GM18526 (cell line): ENCODE results near the gene SRPK3.

Experiments
- POLR2A ChIP-seq: IDR thresholded peaks from 3 replicates; pipeline ENCODE4 v1.6.1; 2011; ENCODE audit not compliant: insufficient read length; ENCODE audit errors: extremely low read depth

Gene SRPK3

DNA sequence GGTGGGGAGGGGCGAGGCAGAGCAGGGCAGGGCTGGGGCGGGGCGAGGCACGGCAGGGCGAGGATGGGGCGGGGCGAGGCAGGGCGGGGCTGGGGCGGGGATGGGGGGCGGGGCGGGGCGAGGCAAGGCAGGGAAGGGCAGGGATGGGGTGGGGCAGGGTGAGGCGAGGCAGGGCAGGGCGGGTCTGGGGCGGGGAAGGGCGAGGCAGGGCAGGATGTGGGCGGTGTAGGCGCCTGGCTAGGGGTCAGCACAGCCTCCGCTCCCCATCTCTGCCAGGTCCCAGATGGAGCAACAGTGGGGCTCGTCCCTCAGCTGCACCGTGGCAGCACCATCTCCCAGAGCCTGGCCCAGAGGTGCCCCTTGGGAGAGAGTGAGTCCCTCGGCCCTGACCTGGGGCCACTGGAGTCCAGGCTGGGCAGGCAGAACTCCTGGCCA, 4.2 kb upstream of the SRPK3 start:
- TF ChIP-seq POLR2A, result no peak

DNA sequence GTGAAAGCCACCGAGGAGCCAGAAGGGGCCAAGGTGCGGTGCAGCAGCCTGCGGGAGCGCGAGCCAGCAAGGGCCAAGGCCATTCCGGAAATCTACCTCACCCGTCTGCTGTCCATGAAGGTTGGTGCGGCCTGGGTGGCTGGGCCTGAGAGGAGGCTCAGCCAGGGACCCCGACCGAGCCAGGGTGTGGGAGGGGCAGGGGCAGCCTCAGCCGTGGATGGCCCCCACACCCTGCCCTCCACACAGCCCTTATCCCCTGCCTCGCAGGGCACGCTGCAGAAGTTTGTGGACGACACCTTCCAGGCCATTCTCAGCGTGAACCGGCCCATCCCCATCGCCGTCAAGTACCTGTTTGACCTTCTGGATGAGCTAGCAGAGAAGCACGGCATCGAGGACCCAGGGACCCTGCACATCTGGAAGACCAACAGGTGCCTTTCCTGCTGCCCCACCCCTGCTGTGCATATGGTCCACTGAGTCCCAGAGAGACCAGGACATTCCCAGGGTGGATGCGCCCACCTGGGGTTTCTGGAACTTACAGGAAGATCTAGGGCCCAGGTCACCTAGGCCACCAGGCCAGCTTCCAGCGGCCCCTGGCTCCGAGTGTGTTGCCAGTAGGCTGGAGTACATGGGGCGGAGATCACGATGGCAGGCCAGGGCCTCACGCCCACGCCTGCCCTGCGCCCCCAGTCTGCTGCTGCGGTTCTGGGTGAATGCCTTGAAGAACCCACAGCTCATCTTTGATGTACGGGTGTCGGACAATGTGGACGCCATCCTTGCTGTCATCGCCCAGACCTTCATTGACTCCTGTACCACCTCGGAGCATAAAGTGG, 3.4 kb upstream of the SRPK3 start:
- TF ChIP-seq POLR2A, result no peak

DNA sequence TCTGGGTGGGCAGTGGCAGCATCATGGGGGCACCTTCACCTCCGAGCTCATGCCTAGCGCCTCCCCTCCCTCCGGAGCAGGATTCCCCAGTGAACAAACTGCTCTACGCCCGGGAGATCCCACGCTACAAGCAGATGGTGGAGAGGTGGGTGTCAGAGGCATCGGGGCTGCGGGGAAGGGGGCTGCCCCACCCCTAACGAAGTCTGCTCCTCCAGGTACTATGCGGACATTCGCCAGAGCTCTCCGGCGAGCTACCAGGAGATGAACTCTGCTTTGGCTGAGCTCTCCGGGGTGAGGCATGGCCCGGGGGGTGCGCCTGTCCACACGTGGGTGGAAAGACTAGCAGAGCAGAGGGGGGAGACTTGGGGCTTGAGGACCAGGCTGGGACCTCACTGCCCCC, 2.7 kb upstream of the SRPK3 start:
- no peak for TF ChIP-seq POLR2A

- no peak for TF ChIP-seq POLR2A
Measured at GRCh38 chrX:153778684-153779101, 2.1 kb upstream of the SRPK3 start.

GRCh38 chrX:153779891-153780677, 757 bp upstream of the SRPK3 start:
- no peak for TF ChIP-seq POLR2A

DNA sequence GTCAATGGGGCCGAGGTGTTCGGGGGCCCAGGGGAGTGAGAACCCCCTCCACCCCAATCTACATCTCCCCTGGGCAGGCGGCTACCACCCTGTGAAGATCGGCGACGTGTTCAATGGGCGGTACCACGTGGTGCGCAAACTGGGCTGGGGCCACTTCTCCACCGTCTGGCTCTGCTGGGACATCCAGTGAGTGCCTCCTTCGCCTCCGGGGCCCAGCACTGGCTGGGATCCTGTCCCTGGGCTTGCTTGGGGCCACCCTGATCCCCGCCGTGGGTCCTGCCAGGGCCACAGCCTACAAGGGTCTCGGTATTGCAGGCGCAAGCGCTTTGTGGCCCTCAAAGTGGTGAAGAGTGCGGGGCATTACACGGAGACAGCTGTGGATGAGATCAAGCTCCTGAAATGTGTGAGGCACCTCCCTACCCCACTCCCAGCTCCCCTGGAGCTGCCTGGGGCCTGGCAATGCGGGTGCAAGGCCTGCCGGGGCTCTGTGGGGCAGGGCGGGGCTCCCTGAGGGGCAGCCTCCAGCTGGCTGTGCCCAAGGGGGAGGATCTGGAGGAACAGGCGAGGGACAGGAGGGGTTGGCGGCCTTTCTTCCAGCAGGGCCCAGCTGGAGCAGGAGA, 697 bp downstream of the SRPK3 start:
- TF ChIP-seq POLR2A, result no peak

DNA sequence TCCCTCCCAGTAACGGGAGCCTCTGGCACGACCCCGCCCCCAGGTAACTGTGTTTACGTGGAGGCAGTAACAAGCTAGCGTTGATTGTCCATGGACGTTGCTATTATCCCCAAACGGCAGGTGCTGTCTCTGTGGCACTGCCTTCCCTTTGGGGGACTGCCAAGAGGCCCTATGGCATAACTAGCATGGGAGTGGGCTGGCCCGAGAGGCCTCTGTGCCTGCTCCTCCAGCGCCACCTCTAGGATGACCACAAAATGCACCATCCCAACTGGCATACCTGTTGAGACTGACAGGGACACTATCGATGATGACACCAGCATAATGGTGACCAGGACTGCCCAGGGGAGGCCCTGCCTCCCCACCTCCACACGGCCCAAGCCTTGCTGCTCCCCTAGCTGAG, 1.5 kb downstream of the SRPK3 start:
- TF ChIP-seq POLR2A, result no peak

GRCh38 chrX:153782871-153783270, 2.0 kb downstream of the SRPK3 start:
- TF ChIP-seq POLR2A, result no peak

DNA sequence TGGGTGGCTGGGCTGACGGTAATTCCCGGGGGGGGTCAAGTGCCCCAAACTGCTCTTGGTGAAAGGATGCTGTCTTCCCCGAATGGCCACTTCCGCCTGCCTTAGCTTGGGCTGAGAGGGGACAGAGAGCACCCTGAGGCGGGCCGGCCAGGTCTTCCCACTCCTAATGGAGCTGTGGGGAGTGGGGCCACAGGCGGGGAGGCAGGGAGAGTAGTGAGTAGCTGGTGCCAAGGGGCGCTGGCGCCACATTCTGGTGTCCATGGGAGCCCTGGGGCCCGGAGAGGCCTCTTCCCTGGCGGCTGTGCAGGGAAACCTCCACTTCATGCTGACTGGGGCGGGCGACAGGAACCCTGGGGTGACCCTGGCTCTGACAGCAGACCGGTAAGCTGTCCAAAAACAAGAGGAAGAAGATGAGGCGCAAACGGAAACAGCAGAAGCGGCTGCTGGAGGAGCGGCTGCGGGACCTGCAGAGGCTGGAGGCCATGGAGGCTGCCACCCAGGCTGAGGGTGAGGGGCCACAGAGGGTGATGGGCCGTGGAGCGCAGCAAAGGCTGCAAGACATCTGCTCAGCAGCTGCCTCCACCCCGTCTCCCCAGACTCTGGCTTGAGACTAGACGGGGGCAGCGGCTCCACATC, 2.7 kb downstream of the SRPK3 start:
- TF ChIP-seq POLR2A, result no peak

GRCh38 chrX:153784325-153784967, 3.6 kb downstream of the SRPK3 start:
- TF ChIP-seq POLR2A, result no peak

DNA sequence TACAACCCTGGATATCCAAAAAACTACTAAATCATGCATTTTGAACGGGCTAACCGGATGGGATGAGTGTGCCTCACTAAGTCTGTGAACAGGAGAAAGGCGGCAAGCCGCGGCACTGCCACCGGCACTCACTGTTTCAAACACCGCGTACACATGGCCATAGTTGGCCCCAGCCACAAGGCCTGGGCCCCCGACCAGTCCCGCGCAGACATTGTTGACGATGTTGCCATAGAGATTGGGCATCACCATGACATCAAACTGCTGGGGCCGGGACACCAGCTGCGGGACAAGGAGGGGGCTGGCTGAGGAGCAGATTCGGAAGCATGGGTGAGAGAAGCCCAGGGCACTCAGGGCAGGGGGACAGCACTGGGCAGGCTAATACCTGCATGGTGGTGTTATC, 5.8 kb downstream of the SRPK3 start:
- no peak for TF ChIP-seq POLR2A

GRCh38 chrX:153789654-153790053, 8.8 kb downstream of the SRPK3 start:
- no peak for TF ChIP-seq POLR2A

DNA sequence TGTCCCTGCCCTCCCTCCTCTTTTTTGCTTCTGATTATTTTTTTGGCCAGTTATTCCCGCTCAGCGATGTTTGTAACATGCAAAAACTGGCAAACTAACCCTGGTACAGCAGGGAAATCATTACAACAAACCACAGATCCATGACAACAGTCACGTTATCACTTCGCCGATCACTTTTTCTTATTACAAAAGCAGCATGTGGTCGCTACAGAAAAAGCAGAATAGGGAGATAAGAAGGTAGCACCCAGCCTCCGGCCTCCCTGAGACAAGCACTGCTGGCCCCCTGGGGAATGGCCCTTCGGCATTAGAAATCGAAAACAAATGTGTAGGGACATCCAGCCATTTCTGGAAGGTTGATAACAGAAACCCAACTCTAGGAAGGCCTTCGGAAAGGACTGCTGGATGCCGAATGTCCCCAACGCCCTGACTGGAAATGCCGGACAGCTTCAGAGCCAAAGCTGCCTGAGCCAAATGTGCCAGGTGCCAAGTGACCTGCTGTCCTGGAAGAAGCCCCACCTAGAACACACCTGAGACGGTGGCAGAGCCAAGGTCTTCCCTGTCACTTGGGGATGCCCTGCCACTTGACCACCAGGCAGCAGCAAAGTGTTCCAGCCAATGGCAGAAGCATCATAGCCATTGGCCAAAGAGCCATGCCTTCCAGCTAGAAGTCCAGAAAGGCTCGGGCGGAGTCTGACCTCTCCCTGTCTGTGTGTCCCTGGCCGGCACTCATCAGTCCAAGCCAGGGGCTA, 10.4 kb downstream of the SRPK3 start:
- TF ChIP-seq POLR2A, result no peak

- TF ChIP-seq POLR2A, result no peak
Measured at GRCh38 chrX:153792368-153792767, 11.5 kb downstream of the SRPK3 start.

- no peak for TF ChIP-seq POLR2A
Measured at GRCh38 chrX:153793291-153793690, 12.4 kb downstream of the SRPK3 start.
